H1 (cell line): Measurements from ENCODE around the gene ZNF674. TPM values are rescaled to one million over a fixed set of nuclear protein-coding genes. Genes with fewer than 3 reads are reported as not detected.

Experiments used
- CTCF ChIA-PET: fragments of 300-600 bp; sonication (Branson Sonifier 250); formaldehyde crosslinking; loops from one replicate; lab custom pipeline; 2021; ENCODE audit not compliant: partially characterized antibody; lab: Charles Lee
- POLR2A ChIA-PET: fragments of 300-600 bp; sonication (Branson Sonifier 250); formaldehyde crosslinking; loops from one replicate; lab custom pipeline; 2021; ENCODE audit warnings: inconsistent platforms; ENCODE audit not compliant: partially characterized antibody; lab: Charles Lee
- DNase-seq, 2 experiments: peaks; one replicate each; pipeline versions ENCODE4 v3.0.0 to v3.0.0-alpha.2; 2010 to 2022; ENCODE audit warnings: low spot score in 2 of 2, low read depth in 1 of 2, mixed read lengths in 1 of 2
- FAIRE-seq: peaks from 2 replicates; lab custom pipeline; 2011; peaks lifted over from hg19 to GRCh38; lab: Jason Lieb, UNC
- H2AFZ ChIP-seq: 2 replicates; pipeline ENCODE4 v1.8.1; 2012; ENCODE audit warnings: low read length, inconsistent platforms
- H2AK5ac ChIP-seq: 2 replicates; pipeline ENCODE4 v1.6.1; 2013; ENCODE audit warnings: low read depth, low read length
- H2BK120ac ChIP-seq: replicated peaks from 2 replicates; pipeline ENCODE3; 2013; ENCODE audit warnings: low read depth, low read length, inconsistent platforms
- H2BK12ac ChIP-seq: 2 replicates; pipeline ENCODE4 v1.6.1; 2013; ENCODE audit warnings: low read depth, low read length
- H2BK15ac ChIP-seq: 2 replicates; pipeline ENCODE4 v1.6.1; 2013; ENCODE audit warnings: low read length
- H2BK20ac ChIP-seq: 2 replicates; pipeline ENCODE4 v1.6.1; 2013; ENCODE audit warnings: low read length
- H2BK5ac ChIP-seq: 2 replicates; pipeline ENCODE4 v1.6.1; 2013; ENCODE audit warnings: low read depth, low read length
- H3K14ac ChIP-seq: 2 replicates; pipeline ENCODE4 v1.6.1; 2013; ENCODE audit warnings: inconsistent platforms; ENCODE audit not compliant: insufficient read length
- H3K18ac ChIP-seq: 2 replicates; pipeline ENCODE4 v1.6.1; 2013; ENCODE audit warnings: low read length; ENCODE audit errors: extremely low read depth
- H3K23ac ChIP-seq: 2 replicates; pipeline ENCODE4 v1.6.1; 2013; ENCODE audit warnings: inconsistent platforms; ENCODE audit not compliant: insufficient read length
- H3K23me2 ChIP-seq: 2 replicates; pipeline ENCODE4 v1.6.1; 2013; ENCODE audit warnings: low read depth, low read length
- H3K27ac ChIP-seq: 2 replicates; pipeline ENCODE4 v1.6.1; 2011; ENCODE audit warnings: low read depth, low read length, inconsistent platforms
- H3K27me3 ChIP-seq, 4 experiments: replicated peaks in 1 of 4; 1 replicate in 1 of 4; 2 replicates in 3 of 4; pipeline versions ENCODE4 v1.6.1 to v1.8.1; 2011 to 2013; ENCODE audit warnings: low read length in 3 of 4, mild to moderate bottlenecking in 3 of 4, inconsistent platforms in 2 of 4, mixed read lengths in 2 of 4, moderate library complexity in 1 of 4; ENCODE audit not compliant: control insufficient read depth in 3 of 4, insufficient read depth in 3 of 4; ENCODE audit errors: extremely low read depth in 1 of 4
- H3K36me3 ChIP-seq, 4 experiments: 2 replicates each; pipeline versions ENCODE4 v1.6.1 to v1.8.1; 2011 to 2013; ENCODE audit warnings: mild to moderate bottlenecking in 4 of 4, low read length in 3 of 4, moderate library complexity in 2 of 4, control low read depth in 1 of 4, inconsistent platforms in 1 of 4; ENCODE audit not compliant: insufficient read depth in 4 of 4, control insufficient read depth in 2 of 4
- H3K4ac ChIP-seq: replicated peaks from 2 replicates; pipeline ENCODE3; 2013; ENCODE audit warnings: low read length, low read depth, mixed read lengths, inconsistent platforms; ENCODE audit not compliant: insufficient read length
- H3K4me1 ChIP-seq, 4 experiments: replicated peaks in 1 of 4; 1 replicate in 1 of 4; 2 replicates in 3 of 4; pipeline versions ENCODE4 v1.6.1 to v1.8.1; 2011 to 2013; ENCODE audit warnings: low read length in 3 of 4, inconsistent platforms in 2 of 4, mixed read lengths in 1 of 4; ENCODE audit not compliant: insufficient read depth in 4 of 4, control insufficient read depth in 3 of 4
- H3K4me2 ChIP-seq, 2 experiments: 2 replicates each; pipeline versions ENCODE4 v1.6.1 to v1.8.1; 2011 to 2013; ENCODE audit warnings: low read depth in 2 of 2, low read length in 2 of 2, control low read depth in 1 of 2, inconsistent platforms in 1 of 2, mild to moderate bottlenecking in 1 of 2; ENCODE audit not compliant: insufficient read depth in 1 of 2
- H3K4me3 ChIP-seq, 4 experiments: fragments of 200-600, 300-600 bp in 1 of 4; sonication (generic), shearing (Covaris generic), sonication (Bioruptor Twin) in 1 of 4; 2 replicates each; pipeline versions ENCODE4 v1.5.1 to v1.8.1; 2011 to 2016; ENCODE audit warnings: low read length in 4 of 4, low read depth in 3 of 4, control low read depth in 2 of 4, inconsistent platforms in 2 of 4, mild to moderate bottlenecking in 2 of 4, mixed read lengths in 1 of 4, moderate library complexity in 1 of 4; ENCODE audit not compliant: insufficient read depth in 2 of 4; ENCODE audit errors: extremely low read depth in 1 of 4
- H3K56ac ChIP-seq: replicated peaks from 2 replicates; pipeline ENCODE3; 2013; ENCODE audit warnings: low read depth, mild to moderate bottlenecking, mixed read lengths, low read length, inconsistent platforms; ENCODE audit not compliant: insufficient read length
- H3K79me1 ChIP-seq: 2 replicates; pipeline ENCODE4 v1.6.1; 2013; ENCODE audit warnings: low read depth, low read length, control low read depth
- H3K79me2 ChIP-seq, 2 experiments: 2 replicates each; pipeline versions ENCODE4 v1.6.1 to v1.8.1; 2012 to 2013; ENCODE audit warnings: low read length in 2 of 2, mild to moderate bottlenecking in 2 of 2, inconsistent platforms in 1 of 2; ENCODE audit not compliant: insufficient read depth in 2 of 2, control insufficient read depth in 1 of 2
- H3K9ac ChIP-seq, 4 experiments: replicated peaks in 1 of 4; 1 replicate in 1 of 4; 2 replicates in 3 of 4; pipeline versions ENCODE4 v1.6.1 to v1.8.1; 2011 to 2013; ENCODE audit warnings: low read depth in 3 of 4, low read length in 3 of 4, control low read depth in 2 of 4, mild to moderate bottlenecking in 2 of 4, moderate library complexity in 2 of 4, inconsistent platforms in 1 of 4; ENCODE audit errors: extremely low read depth in 1 of 4
- H3K9me3 ChIP-seq, 2 experiments: 2 replicates each; pipeline versions ENCODE4 v1.6.1 to v1.8.1; 2012 to 2013; ENCODE audit warnings: mild to moderate bottlenecking in 2 of 2, moderate library complexity in 2 of 2, control low read depth in 1 of 2, inconsistent platforms in 1 of 2, low read depth in 1 of 2, low read length in 1 of 2, mixed read lengths in 1 of 2; ENCODE audit not compliant: insufficient read depth in 2 of 2
- H4K20me1 ChIP-seq, 2 experiments: replicated peaks in 1 of 2; 2 replicates each; pipeline versions ENCODE3 to v1.8.1; 2011 to 2013; ENCODE audit warnings: inconsistent platforms in 2 of 2, low read length in 2 of 2, mild to moderate bottlenecking in 1 of 2; ENCODE audit not compliant: insufficient read depth in 2 of 2, control insufficient read depth in 1 of 2
- H4K5ac ChIP-seq: 2 replicates; pipeline ENCODE4 v1.6.1; 2013; ENCODE audit warnings: low read length, low read depth, mixed read lengths, inconsistent platforms; ENCODE audit not compliant: insufficient read length
- H4K8ac ChIP-seq: 2 replicates; pipeline ENCODE4 v1.8.0; 2013; ENCODE audit warnings: mild to moderate bottlenecking, moderate library complexity, low read length, inconsistent platforms; ENCODE audit not compliant: insufficient read depth; ENCODE audit errors: extremely low read depth
- H4K91ac ChIP-seq: replicated peaks from 2 replicates; pipeline ENCODE3; 2013; ENCODE audit warnings: low read length, mixed read lengths, inconsistent platforms; ENCODE audit not compliant: insufficient read length
- HDAC6 ChIP-seq: IDR thresholded peaks from one replicate; pipeline ENCODE4 v1.7.1; 2012; ENCODE audit warnings: low read depth, mild to moderate bottlenecking, inconsistent platforms, low read length, moderate library complexity
- KDM1A ChIP-seq: fragments of 200-600, 300-600 bp; sonication (generic); IDR thresholded peaks from 2 replicates; pipeline ENCODE4 v1.7.1; 2016; ENCODE audit warnings: mild to moderate bottlenecking, low read length, borderline replicate concordance
- RFX5 ChIP-seq: IDR thresholded peaks from 2 replicates; pipeline ENCODE4 v1.6.1; 2011; ENCODE audit warnings: low read depth, low read length, improper control_type of control experiment, borderline replicate concordance
- SIRT6 ChIP-seq: IDR thresholded peaks from one replicate; pipeline ENCODE4 v1.7.1; 2012; ENCODE audit warnings: low read length, inconsistent platforms
- SP2 ChIP-seq: IDR thresholded peaks from 2 replicates; pipeline ENCODE4 v1.6.1; 2012; ENCODE audit warnings: mild to moderate bottlenecking, low read length, inconsistent platforms
- WGBS, 2 experiments: shearing (Covaris generic) in 1 of 2; methylation state at CpG; one replicate each; pipeline versions ENCODE4 v1.1.6 to v1.1.7; 2013 to 2015; ENCODE audit warnings: low lambda C conversion rate in 2 of 2, mixed read lengths in 2 of 2, inconsistent platforms in 1 of 2, low coverage in 1 of 2, missing lambda C conversion rate in 1 of 2; ENCODE audit not compliant: insufficient replicate concordance in 2 of 2, insufficient coverage in 1 of 2, insufficient read length in 1 of 2; ENCODE audit errors: extremely low coverage in 1 of 2, missing lambda C conversion rate in 1 of 2; 5-methylcytosine and 5-hydroxymethylcytosine counted together
- polyA plus RNA-seq, 7 experiments: library from polyadenylated mRNA; depleted of rRNA in 3 of 7; stranded (reverse) in 5 of 7; unstranded in 2 of 7; fragments of >200 nt in 5 of 7; fragments of 200-250 nt in 2 of 7; gene quantifications; 1 replicate in 5 of 7; 2 replicates in 1 of 7; 4 replicates in 1 of 7; pipeline versions ENCODE4 v1.2.1 to v1.2.3, GENCODE V29; 2011 to 2013; ENCODE audit warnings: missing spikeins in 2 of 7, mixed read lengths in 2 of 7
- total RNA-seq: library from RNA; stranded (reverse); fragmentation: NEBNext Ultra II Directional; extraction: Animal tissue kit (Norgen Biotek cat#: 25700); gene quantifications from 2 replicates; pipeline ENCODE4 v1.2.1, GENCODE V29; 2021
- TF ChIP-seq, protein P1 (sequence below), 3 experiments: IDR thresholded peaks; 1 replicate in 2 of 3; 2 replicates in 1 of 3; pipeline versions ENCODE4 v1.5.1 to v1.6.1; 2011; ENCODE audit warnings: low read length in 3 of 3, mild to moderate bottlenecking in 3 of 3, inconsistent platforms in 2 of 3, low read depth in 1 of 3, moderate library complexity in 1 of 3; ENCODE audit not compliant: insufficient read depth in 1 of 3; ENCODE audit errors: control extremely low read depth in 1 of 3

The ZNF674 gene
- total and polyA plus RNA-seq, 2 of the 8 experiments (the other 6 are each of a cell fraction or from before 2014, with no cell fraction given): 2.0 to 7.4 TPM

DNA sequence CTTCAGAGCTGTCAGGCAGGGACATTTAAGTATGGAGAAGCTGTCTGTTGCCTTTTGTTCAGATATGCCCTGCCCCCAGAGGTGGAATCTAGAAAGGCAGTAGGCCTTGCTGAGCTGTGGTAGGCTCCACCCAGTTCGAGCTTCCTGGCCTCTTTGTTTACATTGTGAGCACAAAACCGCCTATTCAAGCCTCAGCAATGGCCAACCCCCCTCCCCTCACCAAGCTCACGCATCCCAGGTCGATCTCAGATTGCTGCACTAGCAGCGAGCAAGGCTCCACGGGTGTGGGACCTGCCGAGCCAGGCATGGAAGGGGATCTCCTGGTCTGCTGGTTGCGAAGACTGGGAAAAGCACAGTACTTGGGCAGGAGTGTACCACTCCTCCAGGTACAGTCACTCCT is 59.3 kb downstream of the ZNF674 start:
- Histone ChIP-seq H4K20me1 (no peaks in the 10 kb centered on the region), H3K23ac (no peak overlapping the region), H2BK15ac (no peak overlapping the region), H3K14ac (no peak overlapping the region), H3K4ac (no peak overlapping the region), H2BK5ac (peak overlapping the region; percentile 81), H4K5ac (no peak overlapping the region), H4K8ac (no peak overlapping the region), H3K79me1 (no peaks in the 10 kb centered on the region), H3K56ac (no peak overlapping the region), H4K91ac (no peak overlapping the region), H2BK120ac (no peak overlapping the region), H3K4me2 (peak overlapping the region in 1 of 2 experiments; percentile 3; a peak in 2 of 4 replicates), H3K18ac (peak overlapping the region; percentile 13), H3K36me3 (peaks cover 0 to 3% (median 1%) of the 10 kb centered on the region in 4 experiments; a peak in 2 of 8 replicates), H2BK12ac (peak overlapping the region; percentile 27; the same call in 1 of the 2 replicates), H3K9me3 (peaks cover 3 to 7% of the 10 kb centered on the region in 2 experiments; a peak in 3 of 4 replicates), H3K27me3 (no peaks in the 10 kb centered on the region), H2AFZ (no peak overlapping the region), H2BK20ac (0 out of 2 replicates have a peak overlapping the region, but pooled peaks have one; percentile 61), H3K9ac (no peak overlapping the region), H3K4me1 (peaks cover 0 to 11% (median 3%) of the 10 kb centered on the region in 4 experiments; a peak in 5 of 7 replicates), H3K27ac (no peak overlapping the region; the same call in 1 of the 2 replicates), H2AK5ac (no peak overlapping the region), H3K23me2 (no peaks in the 10 kb centered on the region), H3K79me2 (no peaks in the 10 kb centered on the region), H3K4me3 (no peak overlapping the region)
- ChIA-PET POLR2A (interaction anchor here (1.2 kb wide), 1 partner anchor 16 kb away, joined by 3 read pairs; no protein-coding TSS in a partner anchor), CTCF (interaction anchor here (0.6 to 1.5 kb wide), 5 partner anchors 9 to 104 kb away, joined by 3 to 8 read pairs (median 3); no protein-coding TSS in a partner anchor)
- DNase-seq: peak in 1 of 2 experiments; percentile 45
- WGBS, 2 experiments: 72% methylated on average over 6 of the region's 8 CpGs; no CpG with 5 or more reads in 1 of the 2 experiments
- TF ChIP-seq HDAC6 (no peak), SP2 (no peak), RFX5 (no peak), KDM1A (no peak), SIRT6 (no peak)
- TF ChIP-seq, protein P1, sequence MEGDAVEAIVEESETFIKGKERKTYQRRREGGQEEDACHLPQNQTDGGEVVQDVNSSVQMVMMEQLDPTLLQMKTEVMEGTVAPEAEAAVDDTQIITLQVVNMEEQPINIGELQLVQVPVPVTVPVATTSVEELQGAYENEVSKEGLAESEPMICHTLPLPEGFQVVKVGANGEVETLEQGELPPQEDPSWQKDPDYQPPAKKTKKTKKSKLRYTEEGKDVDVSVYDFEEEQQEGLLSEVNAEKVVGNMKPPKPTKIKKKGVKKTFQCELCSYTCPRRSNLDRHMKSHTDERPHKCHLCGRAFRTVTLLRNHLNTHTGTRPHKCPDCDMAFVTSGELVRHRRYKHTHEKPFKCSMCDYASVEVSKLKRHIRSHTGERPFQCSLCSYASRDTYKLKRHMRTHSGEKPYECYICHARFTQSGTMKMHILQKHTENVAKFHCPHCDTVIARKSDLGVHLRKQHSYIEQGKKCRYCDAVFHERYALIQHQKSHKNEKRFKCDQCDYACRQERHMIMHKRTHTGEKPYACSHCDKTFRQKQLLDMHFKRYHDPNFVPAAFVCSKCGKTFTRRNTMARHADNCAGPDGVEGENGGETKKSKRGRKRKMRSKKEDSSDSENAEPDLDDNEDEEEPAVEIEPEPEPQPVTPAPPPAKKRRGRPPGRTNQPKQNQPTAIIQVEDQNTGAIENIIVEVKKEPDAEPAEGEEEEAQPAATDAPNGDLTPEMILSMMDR (IDR thresholded peaks at IDR 0.05; ENCODE audit: control extremely low read depth in 1 of 3, insufficient read depth in 1 of 3, low read depth in 1 of 3, low read length in 3 of 3): no peak
- FAIRE-seq: no peak
